HepG2 (cell line): ENCODE measurements around the gene LTBR. TPM values are rescaled to one million over a fixed set of nuclear protein-coding genes. Genes with fewer than 3 reads are reported as not detected.

ENCODE experiments used
- ATAC-seq: fragments of 200-7000 bp; cut with Tn5 transposase; 3 replicates; pipeline ENCODE4 v1.9.1; 2020; ENCODE audit warnings: mild to moderate bottlenecking, moderate library complexity
- BruUV-seq: library from RNA; stranded (reverse); fragments of 400-500 nt; replicated peaks from 2 replicates; lab custom pipeline; 2021; lab: Mats Ljungman, UMichigan
- CTCF ChIA-PET: fragments of 300-600 bp; formaldehyde crosslinking; extraction: SDS; loops from one replicate; lab custom pipeline; 2021; ENCODE audit warnings: low total read pairs, inconsistent platforms, low intra/inter-chr PET ratio; lab: Yijun Ruan, JAX
- POLR2A ChIA-PET: fragments of 350-600 bp; sonication (Branson Sonifier 250); formaldehyde crosslinking; loops from one replicate; lab custom pipeline; 2020; ENCODE audit warnings: antibody characterized with exemption, inconsistent platforms; lab: Yijun Ruan, JAX
- DNase-seq: peaks from one replicate; pipeline ENCODE4 v3.0.0-alpha.2; 2015; ENCODE audit warnings: low spot score
- FAIRE-seq: peaks from 3 replicates; lab custom pipeline; 2011; peaks lifted over from hg19 to GRCh38; lab: Jason Lieb, UNC
- H2AFZ ChIP-seq: one replicate; pipeline ENCODE4 v1.6.1; 2011; ENCODE audit warnings: low read length, inconsistent platforms
- H3K27ac ChIP-seq: fragments of 300-600 bp; 3 replicates; pipeline ENCODE4 v1.8.0; 2011; ENCODE audit warnings: mixed run types, mild to moderate bottlenecking, mixed read lengths, low read length, inconsistent platforms; ENCODE audit not compliant: insufficient read depth; ENCODE audit errors: extremely low read length
- H3K27me3 ChIP-seq, 2 experiments: fragments of 200-600 bp in 1 of 2; 2 replicates in 1 of 2; 3 replicates in 1 of 2; pipeline versions ENCODE4 v1.6.0 to v1.8.0; 2011; ENCODE audit warnings: low read length in 2 of 2, mild to moderate bottlenecking in 2 of 2, moderate library complexity in 2 of 2, inconsistent platforms in 1 of 2; ENCODE audit not compliant: insufficient read depth in 2 of 2, control insufficient read depth in 1 of 2
- H3K36me3 ChIP-seq, 2 experiments: fragments of 200-600 bp in 1 of 2; replicated peaks in 1 of 2; 2 replicates in 1 of 2; 3 replicates in 1 of 2; pipeline versions ENCODE4 v1.5.1 to v1.8.0; 2011; ENCODE audit warnings: low read length in 2 of 2, inconsistent platforms in 1 of 2; ENCODE audit not compliant: insufficient read depth in 2 of 2, control insufficient read depth in 1 of 2
- H3K4me1 ChIP-seq: 2 replicates; pipeline ENCODE4 v1.5.1; 2012; ENCODE audit warnings: low read length, inconsistent platforms; ENCODE audit not compliant: insufficient read depth
- H3K4me2 ChIP-seq: 2 replicates; pipeline ENCODE4 v1.6.0; 2011; ENCODE audit warnings: low read depth, low read length, inconsistent platforms
- H3K4me3 ChIP-seq, 3 experiments: fragments of 200-600 bp in 1 of 3; sonication (generic), shearing (Covaris generic) in 1 of 3; replicated peaks in 1 of 3; 2 replicates each; pipeline ENCODE4 v1.5.1; 2011 to 2016; ENCODE audit warnings: low read length in 3 of 3, inconsistent platforms in 2 of 3, low read depth in 2 of 3, mild to moderate bottlenecking in 2 of 3, control low read depth in 1 of 3, mixed read lengths in 1 of 3; ENCODE audit not compliant: insufficient read depth in 1 of 3
- H3K79me2 ChIP-seq: one replicate; pipeline ENCODE4 v1.6.1; 2011; ENCODE audit warnings: low read length, inconsistent platforms; ENCODE audit not compliant: insufficient read depth
- H3K9ac ChIP-seq: 2 replicates; pipeline ENCODE4 v1.6.0; 2011; ENCODE audit warnings: mild to moderate bottlenecking, low read depth, low read length, inconsistent platforms; ENCODE audit not compliant: insufficient read depth
- H3K9me3 ChIP-seq: 2 replicates; pipeline ENCODE4 v1.5.1; 2012; ENCODE audit warnings: mild to moderate bottlenecking, low read length
- H4K20me1 ChIP-seq: 2 replicates; pipeline ENCODE4 v1.6.0; 2011; ENCODE audit warnings: inconsistent platforms, mild to moderate bottlenecking, low read length, moderate library complexity; ENCODE audit not compliant: insufficient read depth
- CENPX ChIP-seq: sonication (generic); formaldehyde crosslinking; IDR thresholded peaks from 2 replicates; pipeline ENCODE4 v1.9.0; 2021; ENCODE audit warnings: mild to moderate bottlenecking, missing genetic modification reagents, moderate library complexity
- NCOA1 ChIP-seq: sonication (generic); formaldehyde crosslinking; IDR thresholded peaks from 2 replicates; pipeline ENCODE4 v1.9.0; 2021; ENCODE audit warnings: missing genetic modification reagents
- NR2F6 ChIP-seq, 2 experiments: IDR thresholded peaks; 2 replicates each; pipeline ENCODE4 v1.6.1; 2016; ENCODE audit warnings: antibody characterized with exemption in 1 of 2, mild to moderate bottlenecking in 1 of 2
- PHF8 ChIP-seq: sonication (generic); formaldehyde crosslinking; IDR thresholded peaks from 2 replicates; pipeline ENCODE4 v1.5.0; 2020; ENCODE audit warnings: missing genetic modification reagents
- SALL2 ChIP-seq: sonication (generic); formaldehyde crosslinking; IDR thresholded peaks from 2 replicates; pipeline ENCODE4 v1.8.1; 2023; ENCODE audit warnings: mild to moderate bottlenecking, missing genetic modification reagents, inconsistent platforms
- SP5 ChIP-seq: IDR thresholded peaks from 2 replicates; pipeline ENCODE4 v1.6.1; 2016; ENCODE audit warnings: low read depth, borderline replicate concordance
- ZBTB7B ChIP-seq: sonication (generic); formaldehyde crosslinking; IDR thresholded peaks from 2 replicates; pipeline ENCODE4 v1.4.0; 2020; ENCODE audit warnings: missing genetic modification reagents
- ZFP90 ChIP-seq: sonication (generic); formaldehyde crosslinking; IDR thresholded peaks from 2 replicates; pipeline ENCODE4 v1.8.0; 2022; ENCODE audit warnings: missing genetic modification reagents, mild to moderate bottlenecking, inconsistent platforms, borderline replicate concordance
- ZFY ChIP-seq: sonication (generic); formaldehyde crosslinking; IDR thresholded peaks from 2 replicates; pipeline ENCODE4 v1.4.0; 2020; ENCODE audit warnings: missing genetic modification reagents
- ZNF263 ChIP-seq: sonication (generic); formaldehyde crosslinking; IDR thresholded peaks from 2 replicates; pipeline ENCODE4 v1.4.0; 2020; ENCODE audit warnings: missing genetic modification reagents
- ZNF430 ChIP-seq: sonication (generic); formaldehyde crosslinking; IDR thresholded peaks from 2 replicates; pipeline ENCODE4 v1.9.0; 2021; ENCODE audit warnings: mild to moderate bottlenecking, missing genetic modification reagents
- ZNF678 ChIP-seq: sonication (generic); formaldehyde crosslinking; IDR thresholded peaks from 2 replicates; pipeline ENCODE4 v1.4.0; 2020; ENCODE audit warnings: mild to moderate bottlenecking, missing genetic modification reagents
- WGBS: methylation state at CpG from one replicate; pipeline ENCODE4 v1.1.6; 2017; ENCODE audit warnings: low lambda C conversion rate; 5-methylcytosine and 5-hydroxymethylcytosine counted together
- in situ Hi-C: cut with HindIII; loops from 2 replicates; pipeline ENCODE4 v1.10.0; 2017; ENCODE audit warnings: low pct_unique_long_range_greater_than_20kb; ENCODE audit not compliant: extremely low pct_ligation_motif_present
- intact Hi-C: fragments of 100-400 bp; cut with micrococcal nuclease; formaldehyde crosslinking; loops from one replicate; pipeline ENCODE4 v1.10.0; 2022; ENCODE audit not compliant: unreplicated experiment
- polyA plus RNA-seq, 8 experiments: library from polyadenylated mRNA; depleted of rRNA in 3 of 8; stranded (reverse) in 7 of 8; unstranded in 1 of 8; fragments of >200 nt; fragmentation: Illumina TruSeq in 4 of 8; extraction: Trizol in 4 of 8; gene quantifications; 2 replicates each; pipeline versions ENCODE4 v1.2.1 to v1.2.3, GENCODE V29; 2011 to 2016; ENCODE audit warnings: low read depth in 4 of 8, missing spikeins in 1 of 8, mixed read lengths in 1 of 8; ENCODE audit not compliant: insufficient read depth in 1 of 8
- total RNA-seq, 5 experiments: library from RNA; depleted of rRNA; stranded (reverse); fragments of >200 nt; fragmentation: Illumina TruSeq; extraction: Trizol; gene quantifications; 2 replicates each; pipeline ENCODE4 v1.2.3, GENCODE V29; 2016; ENCODE audit warnings: low read depth in 1 of 5
- TF ChIP-seq, protein P1 (sequence below): fragments of 450-650 bp; IDR thresholded peaks from 2 replicates; pipeline ENCODE4 v1.6.1; 2016
- TF ChIP-seq, protein P2 (sequence below): sonication (generic); formaldehyde crosslinking; conservative IDR thresholded peaks from 2 replicates; pipeline ENCODE4 v1.4.0; 2020; ENCODE audit warnings: mild to moderate bottlenecking, missing genetic modification reagents, moderate library complexity
- TF ChIP-seq, protein P3 (sequence below): sonication (generic); formaldehyde crosslinking; IDR thresholded peaks from 2 replicates; pipeline ENCODE4 v1.5.1; 2020; ENCODE audit warnings: missing genetic modification reagents, mild to moderate bottlenecking, borderline replicate concordance
- TF ChIP-seq, protein P4 (sequence below): sonication (generic); formaldehyde crosslinking; IDR thresholded peaks from 2 replicates; pipeline ENCODE4 v1.4.0; 2020; ENCODE audit warnings: missing genetic modification reagents

LTBR gene
- total and polyA plus RNA-seq, 2 of the 13 experiments (the other 11 are each of a cell fraction or from before 2014, with no cell fraction given): 31.4 to 34.8 TPM

DNA sequence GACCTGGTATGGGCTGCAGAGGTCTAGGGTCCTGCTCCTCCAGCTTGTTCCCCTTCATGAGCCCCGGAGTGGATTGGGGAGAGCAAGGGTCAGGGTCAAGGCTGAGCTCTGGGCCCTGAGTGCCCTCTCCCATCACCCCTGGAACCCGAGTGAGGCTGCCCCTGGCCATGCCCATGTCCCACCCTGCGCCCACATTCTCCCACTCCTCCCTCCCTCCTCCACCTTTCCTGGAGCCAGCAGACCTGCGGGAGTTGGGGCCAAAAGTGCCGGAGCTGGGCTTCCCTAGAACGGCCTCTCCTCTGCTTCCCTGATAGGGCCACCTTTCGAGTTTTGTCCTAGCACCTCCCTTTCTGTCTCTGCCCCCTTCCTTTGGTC, 9.2 kb upstream of the LTBR start:
- WGBS: 5% methylated on average over 4 of the region's 7 CpGs
- peaks cover 86% of the 10 kb centered on the region for H3K4me1 ChIP-seq
- H3K36me3 ChIP-seq: no peaks in the 10 kb centered on the region
- POLR2A ChIA-PET: interaction anchor here (0.6 to 7.5 kb wide), 10 partner anchors 8 to 159 kb away, joined by 3 to 278 read pairs (median 6); partner anchors contain the start of genes GAPDH, LTBR, TAPBPL and TNFRSF1A
- H3K4me2 ChIP-seq: peak overlapping the region; percentile 98
- no peaks in the 10 kb centered on the region for H3K79me2 ChIP-seq
- BruUV-seq: no TSS peak
- in situ Hi-C loops: loop anchor here (5.0 kb wide), 1 partner anchor 37 kb away; no protein-coding TSS in a partner anchor
- no peak for ATAC-seq
- intact Hi-C loops: no loop called here
- H3K9ac ChIP-seq: peak overlapping the region; percentile 68
- H3K27ac ChIP-seq: peak overlapping the region; percentile 16
- H3K9me3 ChIP-seq: no peaks in the 10 kb centered on the region
- H3K4me3 ChIP-seq: peak overlapping the region; percentile 41 to 73 (median 57); a peak in 5 of 6 replicates
- H4K20me1 ChIP-seq: no peaks in the 10 kb centered on the region
- H3K27me3 ChIP-seq: peaks cover 0 to 21% of the 10 kb centered on the region in 2 experiments; a peak in 3 of 5 replicates
- H2AFZ ChIP-seq: no peak overlapping the region
- CTCF ChIA-PET: no interaction called here
- FAIRE-seq: no peak
- DNase-seq: no peak
- TF ChIP-seq, protein P1, sequence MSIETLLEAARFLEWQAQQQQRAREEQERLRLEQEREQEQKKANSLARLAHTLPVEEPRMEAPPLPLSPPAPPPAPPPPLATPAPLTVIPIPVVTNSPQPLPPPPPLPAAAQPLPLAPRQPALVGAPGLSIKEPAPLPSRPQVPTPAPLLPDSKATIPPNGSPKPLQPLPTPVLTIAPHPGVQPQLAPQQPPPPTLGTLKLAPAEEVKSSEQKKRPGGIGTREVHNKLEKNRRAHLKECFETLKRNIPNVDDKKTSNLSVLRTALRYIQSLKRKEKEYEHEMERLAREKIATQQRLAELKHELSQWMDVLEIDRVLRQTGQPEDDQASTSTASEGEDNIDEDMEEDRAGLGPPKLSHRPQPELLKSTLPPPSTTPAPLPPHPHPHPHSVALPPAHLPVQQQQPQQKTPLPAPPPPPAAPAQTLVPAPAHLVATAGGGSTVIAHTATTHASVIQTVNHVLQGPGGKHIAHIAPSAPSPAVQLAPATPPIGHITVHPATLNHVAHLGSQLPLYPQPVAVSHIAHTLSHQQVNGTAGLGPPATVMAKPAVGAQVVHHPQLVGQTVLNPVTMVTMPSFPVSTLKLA: no peak
- TF ChIP-seq, protein P2, sequence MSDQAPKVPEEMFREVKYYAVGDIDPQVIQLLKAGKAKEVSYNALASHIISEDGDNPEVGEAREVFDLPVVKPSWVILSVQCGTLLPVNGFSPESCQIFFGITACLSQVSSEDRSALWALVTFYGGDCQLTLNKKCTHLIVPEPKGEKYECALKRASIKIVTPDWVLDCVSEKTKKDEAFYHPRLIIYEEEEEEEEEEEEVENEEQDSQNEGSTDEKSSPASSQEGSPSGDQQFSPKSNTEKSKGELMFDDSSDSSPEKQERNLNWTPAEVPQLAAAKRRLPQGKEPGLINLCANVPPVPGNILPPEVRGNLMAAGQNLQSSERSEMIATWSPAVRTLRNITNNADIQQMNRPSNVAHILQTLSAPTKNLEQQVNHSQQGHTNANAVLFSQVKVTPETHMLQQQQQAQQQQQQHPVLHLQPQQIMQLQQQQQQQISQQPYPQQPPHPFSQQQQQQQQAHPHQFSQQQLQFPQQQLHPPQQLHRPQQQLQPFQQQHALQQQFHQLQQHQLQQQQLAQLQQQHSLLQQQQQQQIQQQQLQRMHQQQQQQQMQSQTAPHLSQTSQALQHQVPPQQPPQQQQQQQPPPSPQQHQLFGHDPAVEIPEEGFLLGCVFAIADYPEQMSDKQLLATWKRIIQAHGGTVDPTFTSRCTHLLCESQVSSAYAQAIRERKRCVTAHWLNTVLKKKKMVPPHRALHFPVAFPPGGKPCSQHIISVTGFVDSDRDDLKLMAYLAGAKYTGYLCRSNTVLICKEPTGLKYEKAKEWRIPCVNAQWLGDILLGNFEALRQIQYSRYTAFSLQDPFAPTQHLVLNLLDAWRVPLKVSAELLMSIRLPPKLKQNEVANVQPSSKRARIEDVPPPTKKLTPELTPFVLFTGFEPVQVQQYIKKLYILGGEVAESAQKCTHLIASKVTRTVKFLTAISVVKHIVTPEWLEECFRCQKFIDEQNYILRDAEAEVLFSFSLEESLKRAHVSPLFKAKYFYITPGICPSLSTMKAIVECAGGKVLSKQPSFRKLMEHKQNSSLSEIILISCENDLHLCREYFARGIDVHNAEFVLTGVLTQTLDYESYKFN: no peak
- TF ChIP-seq NCOA1 (CRISPR knock-in tag) (no peak), ZFY (0 out of 2 replicates have a peak, but pooled peaks have one; percentile 37), ZBTB7B (no peak), PHF8 (0 out of 2 replicates have a peak, but pooled peaks have one; percentile 9), NR2F6 (IDR thresholded peaks at IDR 0.05) (0 out of 2 replicates have a peak, but pooled peaks have one; percentile 18), NR2F6 (CRISPR knock-in tag; IDR thresholded peaks at IDR 0.05) (no peak), ZNF430 (no peak), ZNF678 (CRISPR knock-in tag) (no peak), SP5 (CRISPR knock-in tag) (no peak), ZFP90 (0 out of 2 replicates have a peak, but pooled peaks have one; percentile 24), CENPX (CRISPR knock-in tag) (no peak), SALL2 (no peak), ZNF263 (0 out of 2 replicates have a peak, but pooled peaks have one; percentile 22)
- TF ChIP-seq, protein P3, sequence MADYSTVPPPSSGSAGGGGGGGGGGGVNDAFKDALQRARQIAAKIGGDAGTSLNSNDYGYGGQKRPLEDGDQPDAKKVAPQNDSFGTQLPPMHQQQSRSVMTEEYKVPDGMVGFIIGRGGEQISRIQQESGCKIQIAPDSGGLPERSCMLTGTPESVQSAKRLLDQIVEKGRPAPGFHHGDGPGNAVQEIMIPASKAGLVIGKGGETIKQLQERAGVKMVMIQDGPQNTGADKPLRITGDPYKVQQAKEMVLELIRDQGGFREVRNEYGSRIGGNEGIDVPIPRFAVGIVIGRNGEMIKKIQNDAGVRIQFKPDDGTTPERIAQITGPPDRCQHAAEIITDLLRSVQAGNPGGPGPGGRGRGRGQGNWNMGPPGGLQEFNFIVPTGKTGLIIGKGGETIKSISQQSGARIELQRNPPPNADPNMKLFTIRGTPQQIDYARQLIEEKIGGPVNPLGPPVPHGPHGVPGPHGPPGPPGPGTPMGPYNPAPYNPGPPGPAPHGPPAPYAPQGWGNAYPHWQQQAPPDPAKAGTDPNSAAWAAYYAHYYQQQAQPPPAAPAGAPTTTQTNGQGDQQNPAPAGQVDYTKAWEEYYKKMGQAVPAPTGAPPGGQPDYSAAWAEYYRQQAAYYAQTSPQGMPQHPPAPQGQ (CRISPR knock-in tag): 0 out of 2 replicates have a peak, but pooled peaks have one; percentile 32
- TF ChIP-seq, protein P4, sequence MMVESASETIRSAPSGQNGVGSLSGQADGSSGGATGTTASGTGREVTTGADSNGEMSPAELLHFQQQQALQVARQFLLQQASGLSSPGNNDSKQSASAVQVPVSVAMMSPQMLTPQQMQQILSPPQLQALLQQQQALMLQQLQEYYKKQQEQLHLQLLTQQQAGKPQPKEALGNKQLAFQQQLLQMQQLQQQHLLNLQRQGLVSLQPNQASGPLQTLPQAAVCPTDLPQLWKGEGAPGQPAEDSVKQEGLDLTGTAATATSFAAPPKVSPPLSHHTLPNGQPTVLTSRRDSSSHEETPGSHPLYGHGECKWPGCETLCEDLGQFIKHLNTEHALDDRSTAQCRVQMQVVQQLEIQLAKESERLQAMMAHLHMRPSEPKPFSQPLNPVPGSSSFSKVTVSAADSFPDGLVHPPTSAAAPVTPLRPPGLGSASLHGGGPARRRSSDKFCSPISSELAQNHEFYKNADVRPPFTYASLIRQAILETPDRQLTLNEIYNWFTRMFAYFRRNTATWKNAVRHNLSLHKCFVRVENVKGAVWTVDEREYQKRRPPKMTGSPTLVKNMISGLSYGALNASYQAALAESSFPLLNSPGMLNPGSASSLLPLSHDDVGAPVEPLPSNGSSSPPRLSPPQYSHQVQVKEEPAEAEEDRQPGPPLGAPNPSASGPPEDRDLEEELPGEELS (CRISPR knock-in tag): 0 out of 2 replicates have a peak, but pooled peaks have one; percentile 2
